WTC11 (cell line): ENCODE data around the gene CRADD.

Experiments used
- FOXJ3 ChIP-seq: sonication (generic); formaldehyde crosslinking; IDR thresholded peaks from 2 replicates; pipeline ENCODE4 v1.9.0; 2021; ENCODE audit warnings: missing genetic modification reagents, mild to moderate bottlenecking, borderline replicate concordance
- FOXP1 ChIP-seq: sonication (generic); formaldehyde crosslinking; IDR thresholded peaks from 2 replicates; pipeline ENCODE4 v1.8.0; 2022; ENCODE audit warnings: missing genetic modification reagents, mild to moderate bottlenecking, moderate library complexity, borderline replicate concordance

GRCh38 chr12:93916402-93916801 lies 239.2 kb downstream of the CRADD start:
- TF ChIP-seq FOXP1 (CRISPR knock-in tag) (no peak), FOXJ3 (CRISPR knock-in tag) (no peak)
